GM18511 (cell line): ENCODE data around the gene TRNT1.
A peak's percentile ranks its signal among the peaks of the same experiment; 100 is the strongest.

Experiments used
- ATAC-seq: cut with Tn5 transposase; IDR thresholded peaks from one replicate; pipeline ENCODE4 v1.9.1; 2021; ENCODE audit warnings: mild to moderate bottlenecking, moderate library complexity; ENCODE audit not compliant: unreplicated experiment

TRNT1 gene

GRCh38 chr3:3177861-3178497 is 51.2 kb downstream of the TRNT1 start:
- no peak for ATAC-seq

GRCh38 chr3:3178498-3179328 is 52.0 kb downstream of the TRNT1 start:
- peak; percentile 11 for ATAC-seq

GRCh38 chr3:3179407-3180094 is 52.8 kb downstream of the TRNT1 start, which contains the start of gene CRBN:
CRBN (minus strand) TSS chr3:3179691; CDS start chr3:3179687, 4 bp downstream.
- ATAC-seq: peak; percentile 98

- no peak for ATAC-seq
These were observed 53.7 kb downstream of the TRNT1 start for GRCh38 chr3:3180456-3180855.

GRCh38 chr3:3184876-3185275 is 58.1 kb downstream of the TRNT1 start:
- ATAC-seq: no peak

GRCh38 chr3:3189102-3189727 is 62.5 kb downstream of the TRNT1 start:
- ATAC-seq: no peak

- ATAC-seq: no peak
These were observed 63.2 kb downstream of the TRNT1 start for GRCh38 chr3:3189961-3190360.

GRCh38 chr3:3191675-3192285 is 65.0 kb downstream of the TRNT1 start:
- no peak for ATAC-seq

GRCh38 chr3:3192286-3192675 is 65.5 kb downstream of the TRNT1 start:
- no peak for ATAC-seq

- ATAC-seq: no peak
These were observed 68.1 kb downstream of the TRNT1 start for GRCh38 chr3:3194861-3195260.

GRCh38 chr3:3196148-3196861 is 69.6 kb downstream of the TRNT1 start:
- ATAC-seq: no peak
